Measurements from ENCODE around the gene AGAP2.

DNA sequence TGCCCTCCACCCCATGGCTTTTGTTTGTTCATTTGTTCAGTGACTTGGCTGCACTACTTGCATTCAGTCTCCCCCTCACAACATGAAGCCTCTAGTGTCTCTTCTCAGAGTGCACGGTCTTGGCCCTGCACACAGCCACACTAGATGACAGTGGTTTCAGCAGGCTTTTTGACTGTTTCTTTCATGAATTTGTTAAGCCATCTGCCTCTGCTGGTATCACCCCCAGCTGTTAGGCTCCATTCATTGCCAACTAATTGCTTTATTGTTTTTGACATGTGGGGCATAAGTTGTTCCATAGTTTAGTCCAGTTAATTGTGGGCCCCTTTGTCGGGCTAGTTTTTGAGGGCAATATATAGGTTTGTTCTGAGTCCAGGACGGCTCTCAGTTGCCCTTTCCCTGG lies 25.8 kb downstream of the AGAP2 start:
- TF ChIP-seq, protein P1, sequence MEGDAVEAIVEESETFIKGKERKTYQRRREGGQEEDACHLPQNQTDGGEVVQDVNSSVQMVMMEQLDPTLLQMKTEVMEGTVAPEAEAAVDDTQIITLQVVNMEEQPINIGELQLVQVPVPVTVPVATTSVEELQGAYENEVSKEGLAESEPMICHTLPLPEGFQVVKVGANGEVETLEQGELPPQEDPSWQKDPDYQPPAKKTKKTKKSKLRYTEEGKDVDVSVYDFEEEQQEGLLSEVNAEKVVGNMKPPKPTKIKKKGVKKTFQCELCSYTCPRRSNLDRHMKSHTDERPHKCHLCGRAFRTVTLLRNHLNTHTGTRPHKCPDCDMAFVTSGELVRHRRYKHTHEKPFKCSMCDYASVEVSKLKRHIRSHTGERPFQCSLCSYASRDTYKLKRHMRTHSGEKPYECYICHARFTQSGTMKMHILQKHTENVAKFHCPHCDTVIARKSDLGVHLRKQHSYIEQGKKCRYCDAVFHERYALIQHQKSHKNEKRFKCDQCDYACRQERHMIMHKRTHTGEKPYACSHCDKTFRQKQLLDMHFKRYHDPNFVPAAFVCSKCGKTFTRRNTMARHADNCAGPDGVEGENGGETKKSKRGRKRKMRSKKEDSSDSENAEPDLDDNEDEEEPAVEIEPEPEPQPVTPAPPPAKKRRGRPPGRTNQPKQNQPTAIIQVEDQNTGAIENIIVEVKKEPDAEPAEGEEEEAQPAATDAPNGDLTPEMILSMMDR (IDR thresholded peaks at IDR 0.05), result no peak
- TF ChIP-seq POLR2A (IDR thresholded peaks at IDR 0.05), result no peak
